Stimulated activated CD4-positive, alpha-beta T cell treated with anti-CD3 and anti-CD28 coated beads, Interleukin-1b, Interleukin-23, amount 100 ng/mL, for 4 hours (primary cell): ENCODE results near the gene SLC26A8.
"Not testable (repeated sequence)": the region's sequence is repeated elsewhere in the genome, so short reads cannot be mapped to it uniquely, and the experiment has no call there.

Experiments
- DNase-seq, 2 donors: peaks; one replicate each; pipeline ENCODE4 v3.0.0-alpha.2; 2020; ENCODE audit warnings: low read depth in 2 of 2

The SLC26A8 gene

GRCh38 chr6:35911871-35912653 lies 112.4 kb downstream of the SLC26A8 start:
- no peak for DNase-seq

- not testable (repeated sequence) for DNase-seq
Observed at GRCh38 chr6:35909571-35909970, 114.9 kb downstream of the SLC26A8 start.

- DNase-seq: not testable (repeated sequence)
Observed at GRCh38 chr6:35908753-35909401, 115.6 kb downstream of the SLC26A8 start.

GRCh38 chr6:35907750-35908149 lies 116.7 kb downstream of the SLC26A8 start:
- DNase-seq: no peak

- no peak for DNase-seq
Observed at GRCh38 chr6:35906499-35906846, 118.0 kb downstream of the SLC26A8 start.

- no peak for DNase-seq
Observed at GRCh38 chr6:35905841-35906498, 118.5 kb downstream of the SLC26A8 start.

GRCh38 chr6:35905141-35905785 lies 119.2 kb downstream of the SLC26A8 start:
- DNase-seq: no peak

GRCh38 chr6:35903679-35904078 lies 120.8 kb downstream of the SLC26A8 start:
- DNase-seq: no peak

- DNase-seq: no peak
Observed at GRCh38 chr6:35900448-35900847, 124.0 kb downstream of the SLC26A8 start.

GRCh38 chr6:35898003-35898402 lies 126.4 kb downstream of the SLC26A8 start:
- no peak for DNase-seq

GRCh38 chr6:35897486-35897885 lies 127.0 kb downstream of the SLC26A8 start:
- no peak for DNase-seq

- DNase-seq: no peak
Observed at GRCh38 chr6:35897036-35897435, 127.4 kb downstream of the SLC26A8 start.

- DNase-seq: no peak
Observed at GRCh38 chr6:35896228-35896627, 128.2 kb downstream of the SLC26A8 start.

GRCh38 chr6:35895560-35895959 lies 128.9 kb downstream of the SLC26A8 start:
- DNase-seq: no peak

- no peak for DNase-seq
Observed at GRCh38 chr6:35894776-35895175, 129.7 kb downstream of the SLC26A8 start.
